Heart right ventricle (tissue), 16 donors: ENCODE results near the gene MICALL1. TPM values are rescaled to one million over a fixed set of nuclear protein-coding genes. Genes with fewer than 3 reads are reported as not detected.
A peak's percentile ranks its signal among the peaks of the same experiment; 100 is the strongest.

Experiments used
- ATAC-seq, 8 donors: fragments of 200-7000 bp; cut with Tn5 transposase; one replicate each; pipeline ENCODE4 v1.9.1; 2020; ENCODE audit warnings: mild to moderate bottlenecking in 8 of 8, moderate library complexity in 8 of 8, moderate number of reproducible peaks in 1 of 8
- DNase-seq, 2 donors: peaks; one replicate each; pipeline ENCODE4 v3.0.0-alpha.2; 2020
- H3K27ac ChIP-seq, 10 donors: fragments of 200-600 bp; sonication (generic) in 2 of 10; one replicate each; pipeline versions ENCODE4 v1.5.0 to v1.8.0; 2020 to 2022; ENCODE audit warnings: mild to moderate bottlenecking in 3 of 10
- H3K27me3 ChIP-seq, 7 donors: fragments of 200-600 bp; one replicate each; pipeline ENCODE4 v1.8.0; 2021 to 2022; ENCODE audit warnings: mild to moderate bottlenecking in 2 of 7
- H3K36me3 ChIP-seq, 9 donors: fragments of 200-600 bp; sonication (generic) in 1 of 9; one replicate each; pipeline versions ENCODE4 v1.5.0 to v1.8.0; 2020 to 2022; ENCODE audit warnings: mild to moderate bottlenecking in 2 of 9
- H3K4me1 ChIP-seq, 9 donors: fragments of 200-600 bp; sonication (generic) in 1 of 9; one replicate each; pipeline versions ENCODE4 v1.5.0 to v1.8.0; 2020 to 2022; ENCODE audit warnings: mild to moderate bottlenecking in 4 of 9
- H3K4me3 ChIP-seq, 10 donors: fragments of 200-600 bp; sonication (generic) in 2 of 10; one replicate each; pipeline versions ENCODE4 v1.5.0 to v1.8.0; 2020 to 2022; ENCODE audit warnings: mild to moderate bottlenecking in 7 of 10, moderate library complexity in 2 of 10
- H3K9me3 ChIP-seq, 11 donors: fragments of 200-600 bp in 10 of 11; sonication (generic) in 2 of 11; one replicate each; pipeline versions ENCODE4 v1.5.0 to v1.8.0; 2013 to 2022; ENCODE audit warnings: mild to moderate bottlenecking in 2 of 11, control low read depth in 1 of 11, moderate library complexity in 1 of 11
- WGBS, 2 donors: extraction: QIAGEN DNeasy Blood & Tissue Kit; methylation state at CpG; one replicate each; pipeline ENCODE4 v1.1.7; 2013; ENCODE audit warnings: inconsistent platforms in 1 of 2; 5-methylcytosine and 5-hydroxymethylcytosine counted together
- intact Hi-C, 10 donors: fragments of 100-400 bp; cut with DNase I; formaldehyde crosslinking; loops; one replicate each; pipeline versions ENCODE4 v1.11.1 to v1.14.2; 2022
- polyA plus RNA-seq, 2 donors: library from polyadenylated mRNA; stranded (reverse); fragments of 200-250 nt; gene quantifications; one replicate each; pipeline ENCODE4 v1.2.3, GENCODE V29; 2013
- total RNA-seq, 10 donors: library from RNA; stranded (reverse); fragmentation: NEBNext Ultra II Directional in 3 of 10; extraction: Animal tissue kit (Norgen Biotek cat#: 25700) in 3 of 10; gene quantifications; one replicate each; pipeline versions ENCODE4 v1.2.1 to v1.2.4, GENCODE V29; 2021 to 2023
- TF ChIP-seq, protein P1 (sequence below), 9 donors: fragments of 200-600 bp; sonication (generic) in 2 of 9; IDR thresholded peaks; one replicate each; pipeline versions ENCODE4 v1.5.0 to v1.8.0; 2021 to 2022; ENCODE audit warnings: antibody characterized with exemption in 9 of 9, mild to moderate bottlenecking in 5 of 9, moderate library complexity in 1 of 9
- donor health status: Arrhythmogenic right ventricular cardiomyopathy.
- donor health status: ischemic (EF 13 %, LVEDD 7.1; RV severe dilation, severe dysfunction).
- donor health status: healthy with polysubstance abuse.
- donor health status: DM: no; HTN: yes; CAD: no.
- donor health status: DM: no; HTN: no; CAD: no.
- donor health status: ischemic (EF 25% LVEDD 6.9; RV normal size, moderate dysfunction).
- donor health status: ischemic (EF 25% LVEDD 5.7; RV mildly dilated, moderate dysfunction).
- donor health status: healthy.
- donor health status: DM: yes; HTN: yes; CAD: no.
- donor health status: Ischemic cardiomyopathy.
- donor health status: ischemic (EF 35%, LVEDD 5.7; RV mildly dilated, moderate dysfunction).
- donor health status: nonischemic (EF 11% LVEDD 7.7; RV severe dilation, severe dysfunction).
- donor health status: DM: yes; HTN: yes; CAD: no.
- donor health status: PGD.
- donor health status: ischemic (EF 29% LVEDD 5.4; RV normal size, mild dysfunction).
- donor health status: nonischemic (EF 23%, LVEDD 6.1; RV moderate dilation, normal function).

The MICALL1 gene
- total and polyA plus RNA-seq, 12 donors = 9.3 to 26.9 (median 15.5) TPM

DNA sequence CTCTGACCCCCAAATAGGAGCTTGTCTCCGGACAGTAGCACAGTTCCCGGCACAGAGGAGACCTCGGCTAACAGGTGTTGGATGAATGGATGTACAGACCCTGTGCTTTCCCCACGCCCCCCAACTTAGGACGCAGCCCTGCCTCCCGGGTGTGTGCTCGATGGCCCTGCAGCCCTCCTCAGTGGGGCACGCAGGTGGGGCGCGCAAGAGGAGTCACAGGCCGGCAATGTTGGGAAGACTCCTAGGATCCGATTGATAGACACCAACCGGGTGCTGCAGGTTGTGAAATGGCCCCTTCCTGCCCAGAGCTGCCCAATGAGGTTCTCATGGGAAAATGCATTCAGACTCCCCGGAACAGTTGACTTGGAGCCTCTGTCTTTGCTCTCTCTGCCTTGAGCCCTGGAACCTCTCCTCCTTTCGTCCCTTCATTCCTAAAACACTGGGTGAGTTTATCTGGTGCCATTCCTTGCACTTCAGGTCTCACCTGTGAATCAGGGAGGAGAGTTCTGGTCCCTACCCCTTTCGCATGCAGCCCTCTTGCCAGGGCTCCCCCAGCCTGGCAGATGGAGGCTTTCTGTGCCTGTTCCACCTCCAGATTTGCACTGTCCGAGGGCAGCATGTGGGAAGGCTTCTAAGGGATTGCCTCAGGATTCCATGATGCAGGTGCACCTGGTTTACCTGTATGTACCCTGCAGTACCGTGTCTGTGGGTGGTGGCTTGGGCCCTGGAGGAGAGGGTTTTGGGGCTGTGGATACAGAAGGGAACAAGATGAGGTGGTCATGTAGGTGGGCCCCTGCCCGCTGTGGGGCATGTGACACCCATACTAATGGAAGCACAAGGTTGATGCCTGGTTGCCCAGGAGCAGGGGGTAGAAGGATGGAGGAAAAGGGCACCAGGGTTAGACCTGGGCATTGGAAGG is 1.2 kb downstream of the MICALL1 start:
- peak overlapping the region; percentile 48 to 99 (median 70) for H3K4me3 ChIP-seq
- intact Hi-C loops = loop anchor here in 1 of 10 donors (10.0 kb wide), 1 partner anchor 48 kb away; the partner anchor contains the start of genes C22orf23 and POLR2F
- no peaks in the 10 kb centered on the region for H3K9me3 ChIP-seq
- peak overlapping the region; percentile 78 to 94 (median 86) for H3K27ac ChIP-seq
- peaks cover 8 to 56% (median 40%) of the 10 kb centered on the region in 9 donors for H3K4me1 ChIP-seq
- H3K27me3 ChIP-seq = no peaks in the 10 kb centered on the region
- WGBS, 2 donors = 39 to 41% methylated on average over 19 of the region's 19 CpGs
- ATAC-seq (no peak), DNase-seq (no peak)
- peaks cover 0 to 7% (median 0%) of the 10 kb centered on the region in 9 donors for H3K36me3 ChIP-seq
- TF ChIP-seq, protein P1, sequence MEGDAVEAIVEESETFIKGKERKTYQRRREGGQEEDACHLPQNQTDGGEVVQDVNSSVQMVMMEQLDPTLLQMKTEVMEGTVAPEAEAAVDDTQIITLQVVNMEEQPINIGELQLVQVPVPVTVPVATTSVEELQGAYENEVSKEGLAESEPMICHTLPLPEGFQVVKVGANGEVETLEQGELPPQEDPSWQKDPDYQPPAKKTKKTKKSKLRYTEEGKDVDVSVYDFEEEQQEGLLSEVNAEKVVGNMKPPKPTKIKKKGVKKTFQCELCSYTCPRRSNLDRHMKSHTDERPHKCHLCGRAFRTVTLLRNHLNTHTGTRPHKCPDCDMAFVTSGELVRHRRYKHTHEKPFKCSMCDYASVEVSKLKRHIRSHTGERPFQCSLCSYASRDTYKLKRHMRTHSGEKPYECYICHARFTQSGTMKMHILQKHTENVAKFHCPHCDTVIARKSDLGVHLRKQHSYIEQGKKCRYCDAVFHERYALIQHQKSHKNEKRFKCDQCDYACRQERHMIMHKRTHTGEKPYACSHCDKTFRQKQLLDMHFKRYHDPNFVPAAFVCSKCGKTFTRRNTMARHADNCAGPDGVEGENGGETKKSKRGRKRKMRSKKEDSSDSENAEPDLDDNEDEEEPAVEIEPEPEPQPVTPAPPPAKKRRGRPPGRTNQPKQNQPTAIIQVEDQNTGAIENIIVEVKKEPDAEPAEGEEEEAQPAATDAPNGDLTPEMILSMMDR (IDR thresholded peaks at IDR 0.05) = no peak

DNA sequence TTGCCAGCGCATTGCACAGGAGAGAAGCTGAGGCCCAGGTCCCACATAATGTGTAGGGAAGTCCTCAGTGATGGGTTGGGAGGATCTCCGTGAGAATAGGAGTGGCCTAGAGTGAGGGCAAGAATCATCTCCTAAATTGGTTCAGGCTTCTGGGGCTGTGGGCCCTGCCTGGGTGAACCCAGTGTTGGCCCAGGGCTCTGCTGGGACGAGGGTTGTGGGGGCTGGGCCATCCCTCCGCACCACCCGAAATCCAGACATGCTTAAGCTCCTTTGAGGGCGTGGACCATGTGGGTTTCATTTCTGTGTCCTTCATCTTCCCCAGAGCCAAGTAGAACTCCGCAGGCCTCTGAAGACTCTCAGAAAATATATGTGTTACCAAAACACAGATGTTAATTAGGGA is 3.7 kb downstream of the MICALL1 start:
- Histone ChIP-seq H3K4me1 (peaks cover 8 to 75% (median 45%) of the 10 kb centered on the region in 9 donors), H3K27ac (no peak overlapping the region), H3K27me3 (no peaks in the 10 kb centered on the region), H3K4me3 (no peak overlapping the region), H3K9me3 (no peaks in the 10 kb centered on the region), H3K36me3 (peaks cover 0 to 31% (median 0%) of the 10 kb centered on the region in 9 donors)
- WGBS, 2 donors = 70 to 86% methylated on average over 7 of the region's 7 CpGs
- no peak for DNase-seq
- ATAC-seq = no peak
- TF ChIP-seq, protein P1 (IDR thresholded peaks at IDR 0.05) = no peak
- intact Hi-C loops = loop anchor here in 1 of 10 donors (10.0 kb wide), 1 partner anchor 45 kb away; the partner anchor contains the start of genes C22orf23 and POLR2F

DNA sequence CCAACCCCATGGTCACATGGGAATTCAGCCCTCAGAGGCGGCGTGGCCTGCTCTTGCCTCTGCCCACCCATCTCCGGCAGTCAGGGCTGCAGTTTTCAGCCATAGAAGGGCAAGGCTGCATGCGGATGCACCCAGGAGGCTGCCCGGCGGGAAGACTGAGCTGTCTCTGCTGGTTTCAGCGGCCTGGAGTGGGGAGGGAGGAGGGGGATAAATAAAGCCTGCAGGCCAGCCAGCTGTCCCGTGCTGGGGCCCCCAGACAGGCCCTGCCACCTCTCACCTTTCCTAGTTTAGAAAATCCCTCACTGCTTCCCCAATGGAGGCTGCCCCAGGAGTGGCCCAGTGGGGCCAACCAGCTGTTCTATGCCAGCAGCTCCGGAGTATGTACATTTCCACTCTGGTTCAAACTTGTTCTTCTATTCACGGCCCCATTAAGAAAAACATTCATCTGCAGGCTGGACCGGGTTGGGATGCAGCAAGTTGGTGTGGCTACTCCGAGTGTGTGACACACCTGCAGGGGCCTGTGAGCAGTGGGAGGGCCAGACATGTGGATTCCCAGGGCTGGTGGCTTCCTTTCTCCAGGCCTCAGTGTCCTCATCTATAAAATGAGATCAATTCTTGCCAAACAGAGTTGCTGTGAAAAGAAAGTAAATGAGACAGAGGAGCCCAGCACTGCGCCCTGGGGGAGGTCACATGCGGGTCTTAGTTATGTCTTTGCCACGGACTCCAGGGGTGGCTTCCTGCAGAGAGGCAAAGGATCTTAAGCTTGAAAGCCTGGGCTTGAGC is 5.0 kb downstream of the MICALL1 start:
- Histone ChIP-seq H3K27ac (peak overlapping the region in 8 of 10 donors; percentile 28 to 72 (median 46)), H3K4me1 (peaks cover 6 to 65% (median 35%) of the 10 kb centered on the region in 9 donors), H3K4me3 (no peak overlapping the region), H3K27me3 (no peaks in the 10 kb centered on the region), H3K36me3 (peaks cover 0 to 45% (median 7%) of the 10 kb centered on the region in 9 donors), H3K9me3 (no peaks in the 10 kb centered on the region)
- TF ChIP-seq, protein P1 (IDR thresholded peaks at IDR 0.05) = no peak
- ATAC-seq (peak in 1 of 8 donors; percentile 7), DNase-seq (no peak)
- WGBS, 2 donors = 50 to 53% methylated on average over 15 of the region's 15 CpGs
- intact Hi-C loops = no loop called here

DNA sequence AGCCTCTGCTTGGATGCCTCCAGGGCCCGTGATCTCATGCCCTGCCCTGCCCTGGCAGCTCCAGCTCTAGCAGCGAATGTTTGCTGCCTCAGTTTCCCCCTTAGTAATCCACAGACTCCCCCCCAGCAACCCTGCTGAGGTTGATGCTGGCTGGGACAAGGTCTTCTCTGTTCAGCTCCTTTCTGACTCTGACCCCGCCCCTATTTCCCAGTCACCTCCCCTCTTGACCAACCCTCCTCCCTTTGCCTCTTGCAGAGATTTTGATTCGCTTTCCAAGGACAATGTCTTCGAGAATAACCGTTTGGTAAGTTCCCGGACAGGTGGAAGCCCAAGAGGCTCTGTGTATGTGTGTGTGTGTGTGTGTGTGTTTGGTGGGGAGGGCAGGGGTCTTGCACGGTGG is 5.6 kb downstream of the MICALL1 start:
- intact Hi-C loops = no loop called here
- Histone ChIP-seq H3K36me3 (peaks cover 0 to 51% (median 11%) of the 10 kb centered on the region in 9 donors), H3K9me3 (no peaks in the 10 kb centered on the region), H3K4me1 (peaks cover 6 to 64% (median 35%) of the 10 kb centered on the region in 9 donors), H3K27ac (peak overlapping the region in 8 of 10 donors; percentile 6 to 72 (median 54)), H3K27me3 (no peaks in the 10 kb centered on the region), H3K4me3 (no peak overlapping the region)
- TF ChIP-seq, protein P1 (IDR thresholded peaks at IDR 0.05) = no peak
- 73 to 80% methylated on average over 8 of the region's 8 CpGs for whole genome bisulfite sequencing, 2 donors
- DNase-seq (no peak), ATAC-seq (peak in 2 of 8 donors; percentile 33 to 50)
